NCI-H510A (cell line): ENCODE results near the gene MAN1C1.
A peak's percentile ranks its signal among the peaks of the same experiment; 100 is the strongest.

Experiments
- DNase-seq: peaks from one replicate; lab custom pipeline; 2025; lab: John Stamatoyannopoulos, UW

Gene MAN1C1

DNA sequence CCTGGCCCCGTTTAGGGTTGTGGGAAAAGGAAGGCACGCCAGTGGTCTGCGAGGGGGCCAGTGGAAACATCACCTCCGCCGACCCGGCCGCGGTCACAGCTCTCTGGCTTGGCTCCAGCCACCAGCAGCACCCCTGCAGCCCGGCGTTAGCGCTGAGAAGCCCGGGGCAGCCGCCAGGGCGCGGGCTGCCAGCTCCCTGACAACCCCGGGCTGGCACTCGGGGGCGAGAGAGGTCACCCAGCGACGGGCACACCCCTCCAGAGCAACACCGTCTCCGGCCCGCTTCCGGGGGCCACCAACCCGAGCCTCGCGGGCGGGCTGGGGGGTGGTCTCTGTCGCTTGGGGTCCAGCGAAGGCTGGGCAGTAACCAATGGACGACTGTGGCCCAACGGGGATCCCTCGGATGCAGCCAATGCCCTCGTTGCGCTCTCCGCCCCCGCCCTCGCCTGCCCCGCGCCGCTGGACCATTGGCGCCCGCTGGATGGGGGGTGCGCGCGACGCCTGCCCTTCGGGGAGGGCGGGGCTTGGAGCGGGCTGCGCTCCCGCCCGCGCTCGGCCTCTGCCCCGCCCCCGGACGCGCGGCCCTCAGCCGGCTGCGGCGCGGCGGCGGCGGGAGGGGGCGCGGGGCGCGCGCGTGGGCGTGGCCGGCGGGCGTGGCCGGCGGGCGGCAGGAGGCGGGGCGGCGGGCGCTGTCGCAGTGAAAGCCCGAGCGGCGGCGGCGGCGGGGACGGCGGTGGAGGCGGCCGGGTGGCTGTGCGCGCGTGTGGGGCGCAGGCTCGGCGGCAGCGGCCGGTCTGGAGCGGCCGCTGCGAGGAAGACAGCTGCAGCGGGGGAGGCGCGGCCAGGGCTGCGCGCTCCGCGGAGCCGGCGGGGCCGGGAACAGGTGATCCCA is at the start of gene MAN1C1:
Gene MAN1C1 (plus strand): TSS at position 697 of the 892 bp plus-strand sequence. CDS start 1,007 bp downstream, outside the sequence.
- DNase-seq = peak; percentile 89

DNA sequence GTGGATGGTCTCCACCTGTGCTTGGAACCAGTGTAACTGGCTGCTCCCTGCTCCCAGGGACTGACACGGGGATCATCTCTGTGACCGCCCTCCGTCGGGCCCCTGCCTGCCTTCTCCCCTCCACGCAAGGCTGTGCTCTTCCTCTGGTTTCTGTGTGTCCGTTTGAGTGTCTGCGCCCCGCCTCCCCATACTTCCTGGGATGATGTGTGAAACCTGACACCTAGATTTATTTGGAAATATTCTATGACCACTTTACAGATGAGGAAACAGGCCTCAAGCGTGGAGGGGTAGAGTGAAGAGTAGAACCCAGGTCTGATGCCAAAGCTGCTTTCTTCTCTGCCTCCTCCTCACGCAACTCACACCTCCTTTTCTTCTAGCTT is 48.9 kb upstream of the MAN1C1 start:
- no peak for DNase-seq

DNA sequence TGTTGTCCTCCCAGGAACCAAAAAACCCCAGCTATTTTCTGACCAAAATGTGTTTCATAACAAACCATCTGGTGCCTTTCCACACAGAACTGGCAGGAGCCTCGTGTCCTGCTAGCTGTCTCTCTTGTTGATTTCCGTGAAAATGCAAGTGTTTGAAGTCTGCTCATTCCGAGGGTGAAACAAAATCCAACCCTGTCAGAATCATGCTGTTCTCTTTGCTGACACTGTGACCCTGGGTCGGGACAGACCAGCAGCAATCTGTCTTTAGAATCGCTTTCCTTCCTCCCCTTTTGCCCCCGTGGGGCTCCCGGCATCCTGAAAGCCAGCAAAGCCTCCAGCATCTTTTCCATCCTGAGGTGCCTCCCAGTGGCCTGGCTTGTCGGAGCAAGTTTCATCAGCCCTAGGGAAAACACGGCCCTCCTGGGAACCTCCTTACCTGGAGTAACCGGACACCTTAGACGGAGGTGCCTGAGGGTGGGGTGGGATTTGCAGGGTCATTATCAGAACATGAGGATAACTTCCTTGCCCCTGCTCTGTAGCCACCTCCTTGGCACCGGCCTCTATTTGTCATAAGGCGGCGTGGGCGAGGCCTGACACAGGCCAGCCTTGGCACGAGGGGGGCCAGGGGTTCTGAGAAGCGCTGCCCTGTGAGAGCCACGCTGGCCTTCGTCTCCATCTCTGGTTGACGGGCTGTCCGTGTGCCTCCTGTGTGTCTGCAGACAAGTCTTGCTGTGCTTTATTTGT is 48.3 kb upstream of the MAN1C1 start:
- DNase-seq = no peak

DNA sequence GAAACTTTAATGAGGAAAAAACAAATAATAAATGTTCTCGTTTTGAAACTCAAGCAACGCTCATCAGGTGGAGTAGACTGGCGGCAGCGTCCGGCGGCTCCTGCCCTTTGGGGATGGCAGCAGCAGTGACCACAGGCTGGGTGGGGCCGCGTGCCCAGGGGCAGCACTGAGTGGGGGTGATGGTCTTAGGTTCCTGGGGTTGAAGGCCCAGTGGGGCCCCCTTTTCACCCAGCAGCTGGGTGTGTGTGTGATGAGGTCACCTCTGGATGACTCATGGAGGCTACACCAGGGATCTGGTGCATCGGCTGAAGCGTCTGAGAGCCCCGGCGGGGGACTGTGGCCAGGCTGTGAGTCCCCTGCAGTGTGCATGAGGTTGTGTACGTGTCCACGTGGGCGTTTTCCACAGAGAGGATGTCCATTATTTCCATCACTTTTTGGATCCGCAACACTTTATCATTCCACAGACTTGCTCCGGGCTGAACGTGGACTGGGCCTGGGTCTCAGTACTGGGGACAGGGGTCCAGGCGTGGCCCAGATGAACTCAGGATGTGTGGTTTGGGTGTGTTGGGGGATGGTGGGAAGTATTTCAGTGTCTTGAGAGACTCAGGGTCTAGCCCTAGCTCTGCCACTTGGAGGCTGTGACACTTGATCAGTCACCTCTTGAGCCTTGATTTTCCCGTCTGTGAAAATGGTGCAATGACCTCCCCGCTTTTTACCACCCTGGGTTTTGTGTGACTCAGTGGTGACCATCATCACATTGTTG is 47.6 kb upstream of the MAN1C1 start:
- DNase-seq = no peak

DNA sequence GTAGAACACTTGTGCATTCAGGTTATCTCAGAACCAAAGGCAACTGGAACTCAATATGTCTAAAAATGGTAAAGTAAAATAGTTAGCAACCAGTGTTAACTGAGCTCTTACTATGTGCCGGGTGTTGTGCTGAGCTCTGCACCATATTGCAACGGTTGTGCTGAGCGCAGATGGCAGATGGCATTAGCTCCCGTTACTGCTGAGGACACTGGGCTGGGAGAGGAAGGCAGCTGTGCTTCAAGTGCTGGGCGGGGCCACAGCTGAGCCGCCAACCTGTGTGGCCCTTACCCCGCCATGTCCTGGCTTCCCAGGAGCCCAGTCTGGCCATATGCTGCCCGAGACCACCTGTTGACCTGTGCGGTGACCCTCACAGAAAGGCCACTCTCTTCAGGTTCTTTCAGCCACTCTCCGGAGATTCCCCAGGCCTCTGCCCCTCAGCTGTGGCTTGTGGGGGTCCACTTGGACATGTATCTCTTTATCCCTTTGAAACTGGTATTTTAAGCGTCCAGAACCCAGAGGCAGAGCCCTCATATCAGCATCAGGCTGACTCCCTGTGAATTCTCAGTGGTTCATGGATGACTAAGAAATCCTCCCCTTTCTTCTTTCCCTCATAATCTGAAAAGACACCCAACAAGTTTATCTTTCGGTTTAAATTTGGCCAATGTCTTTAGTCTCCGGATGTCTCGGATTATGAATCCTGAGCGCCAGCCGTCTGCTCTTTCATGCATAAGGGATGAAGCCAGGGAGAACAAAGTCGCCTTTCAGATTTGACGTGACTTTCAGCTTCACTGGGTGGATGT is 46.8 kb upstream of the MAN1C1 start:
- DNase-seq = peak; percentile 60

DNA sequence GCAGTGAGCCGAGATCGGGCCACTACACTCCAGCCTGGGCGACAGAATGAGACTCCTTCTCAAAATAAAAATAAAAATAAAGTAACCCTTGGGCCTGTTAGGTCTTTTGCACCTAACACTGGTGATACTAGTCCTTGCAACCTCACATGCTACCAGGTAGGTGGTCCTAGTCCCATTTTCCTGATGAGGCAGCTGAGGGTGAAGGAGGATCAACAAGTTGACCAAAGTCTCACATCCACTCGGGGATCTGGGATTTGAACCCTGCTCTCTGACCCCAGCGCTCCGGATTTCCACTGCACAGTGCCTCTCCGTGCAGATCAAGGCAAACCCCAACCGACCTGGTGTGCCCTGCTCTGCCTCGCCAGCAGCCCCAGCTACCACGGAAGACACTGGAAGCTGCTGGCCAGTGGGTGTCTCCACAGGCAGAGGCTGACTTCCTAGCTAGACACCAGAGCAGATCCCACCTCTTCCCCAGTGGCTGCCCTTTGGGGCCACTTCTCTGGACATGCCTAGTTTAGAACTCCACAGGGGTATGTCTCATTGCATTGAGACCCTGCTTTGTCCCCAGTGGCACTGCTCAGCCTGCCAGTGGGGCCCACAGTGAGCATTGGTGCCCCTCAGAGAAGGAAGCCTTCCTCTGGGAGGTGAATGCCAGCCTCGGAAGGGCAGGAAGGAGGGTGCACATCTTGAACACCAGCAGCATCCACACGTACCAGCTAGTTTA is 45.6 kb upstream of the MAN1C1 start:
- DNase-seq = no peak

DNA sequence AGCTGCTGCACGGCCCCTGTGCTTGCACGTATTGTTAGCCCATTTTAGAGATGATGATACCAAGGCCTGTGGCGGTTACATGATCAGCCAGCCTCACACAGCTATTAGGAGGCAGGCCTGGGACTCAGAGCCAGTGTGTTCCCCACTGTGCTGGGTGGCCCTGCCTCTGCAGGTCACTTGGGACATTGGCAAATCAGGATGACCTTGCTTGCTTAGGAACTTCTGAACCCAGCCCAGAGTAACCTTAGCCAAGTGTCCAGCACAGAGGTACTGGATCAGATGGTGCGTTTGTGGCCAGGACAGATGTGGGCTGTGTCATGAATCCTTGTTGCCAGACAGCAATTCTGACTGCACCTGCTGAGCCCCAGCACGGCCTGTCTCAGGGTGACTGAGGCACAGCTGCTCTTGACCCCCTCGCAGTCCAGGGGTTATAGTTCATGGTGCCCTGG is 45.0 kb upstream of the MAN1C1 start:
- no peak for DNase-seq

DNA sequence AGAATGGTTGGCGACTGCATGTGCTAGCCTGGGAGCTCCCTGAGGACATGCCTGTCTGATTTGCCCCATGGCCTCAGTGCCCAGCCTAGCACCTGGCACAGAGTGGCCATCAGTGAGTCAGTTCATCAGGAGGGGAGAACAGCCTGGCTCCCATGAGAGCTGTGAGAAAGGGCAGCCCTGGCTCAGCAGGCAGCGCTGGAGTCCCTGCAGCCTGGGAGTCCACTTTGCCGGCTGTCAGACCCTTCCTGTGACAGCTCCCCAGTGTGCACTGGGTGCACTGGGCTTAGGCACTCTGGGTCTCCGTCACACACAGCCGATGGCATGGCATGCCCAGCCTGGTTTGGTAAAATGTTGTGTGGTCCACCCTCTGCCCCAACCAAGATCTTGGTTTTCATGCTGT is 44.5 kb upstream of the MAN1C1 start:
- no peak for DNase-seq

DNA sequence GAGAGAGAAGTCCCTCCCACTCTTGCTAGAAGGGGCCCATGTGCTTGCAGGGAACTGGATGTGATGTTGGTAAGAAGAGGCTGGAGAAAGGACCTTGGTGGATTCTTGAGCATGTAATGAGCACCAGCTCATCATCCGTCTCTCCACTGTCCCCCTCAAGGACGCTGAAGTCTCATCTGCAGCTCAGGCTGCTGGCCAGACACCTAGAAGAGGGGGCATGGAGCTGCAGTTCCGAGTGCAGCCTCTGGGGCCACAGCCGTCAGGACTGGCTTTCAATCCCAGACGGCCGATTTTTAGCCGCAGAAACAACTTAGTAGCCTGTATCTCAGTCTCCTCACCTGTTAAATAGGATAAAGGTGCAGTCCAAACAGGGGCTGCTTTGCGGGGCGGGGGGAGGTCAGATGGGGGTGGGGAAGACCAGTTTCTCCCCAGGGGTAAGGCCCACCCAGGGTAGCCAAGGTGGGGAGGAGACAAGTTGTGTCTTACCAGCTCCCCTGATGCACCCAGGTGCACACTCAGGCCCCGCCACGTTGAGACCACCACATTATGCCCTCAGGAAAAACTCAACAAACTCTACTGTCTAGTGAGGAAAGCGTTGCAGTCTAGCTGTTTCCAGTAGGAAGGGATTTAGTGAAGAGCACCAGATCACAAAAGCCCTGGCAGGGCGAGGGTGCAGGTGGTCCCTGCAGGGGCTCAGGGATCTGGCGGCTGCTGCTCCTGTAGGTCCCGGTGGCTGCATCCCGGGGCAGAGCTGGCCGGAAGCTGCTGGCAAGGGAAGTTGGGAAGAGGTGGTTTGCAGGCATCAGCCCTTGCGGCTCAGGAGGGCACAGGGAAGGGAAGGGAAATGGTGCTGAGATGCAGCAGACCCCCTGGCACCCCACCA is 43.6 kb upstream of the MAN1C1 start:
- DNase-seq = peak; percentile 47

DNA sequence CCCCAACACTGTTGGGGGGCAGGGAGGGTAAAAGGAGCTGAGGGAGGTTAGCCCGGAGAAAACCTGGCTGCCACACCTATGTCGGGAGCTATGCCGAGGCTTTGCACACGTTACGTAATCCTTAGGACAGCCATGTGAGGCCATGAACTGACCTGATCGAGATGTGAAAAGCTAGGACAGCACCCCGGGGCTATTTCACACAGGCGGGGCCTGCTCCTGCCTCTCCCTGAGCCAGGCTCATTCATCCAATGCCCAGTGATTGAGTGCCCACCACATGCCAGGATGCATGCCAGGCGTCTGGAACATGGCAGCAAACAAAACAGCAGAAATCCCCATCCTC is 43.0 kb upstream of the MAN1C1 start:
- no peak for DNase-seq

DNA sequence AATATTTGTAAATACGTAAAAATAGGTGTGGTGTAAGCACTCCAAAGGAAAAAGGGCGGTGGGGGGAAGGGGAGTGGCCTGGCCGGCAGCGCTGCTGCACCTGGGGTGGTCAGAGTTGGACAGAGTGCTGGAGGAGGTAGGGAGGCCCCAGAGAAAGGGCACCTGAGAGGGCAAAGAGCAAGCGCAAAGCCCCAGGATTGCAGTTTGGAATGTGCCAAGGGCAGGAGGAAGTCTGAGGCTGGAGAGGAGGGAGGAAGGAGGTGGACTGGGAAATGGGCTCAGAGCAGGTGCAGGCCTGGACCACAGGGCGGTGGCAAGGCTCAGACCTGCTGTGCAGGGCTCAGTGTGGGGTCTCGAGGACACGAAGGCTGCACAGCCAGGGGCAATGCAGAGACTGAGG is 42.6 kb upstream of the MAN1C1 start:
- DNase-seq = no peak

DNA sequence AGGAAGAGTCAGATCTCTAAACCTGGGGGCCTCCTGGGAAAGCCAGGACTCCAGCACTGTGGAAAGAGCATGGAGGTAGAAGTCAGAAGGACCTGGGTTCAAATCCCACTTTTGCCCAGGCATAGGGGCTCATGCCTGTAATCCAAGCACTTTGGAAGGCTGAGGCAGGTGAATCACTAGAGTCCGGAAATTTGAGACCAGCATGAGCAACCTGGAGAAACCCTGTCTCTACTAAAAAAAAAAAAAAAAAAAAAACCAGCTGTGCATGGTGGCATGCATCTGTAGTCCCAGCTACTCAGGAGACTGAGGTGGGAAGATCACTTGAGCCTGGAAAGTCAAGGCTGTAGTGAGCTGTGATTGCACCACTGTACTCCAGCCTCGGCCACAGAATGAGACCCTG is 41.4 kb upstream of the MAN1C1 start:
- no peak for DNase-seq

DNA sequence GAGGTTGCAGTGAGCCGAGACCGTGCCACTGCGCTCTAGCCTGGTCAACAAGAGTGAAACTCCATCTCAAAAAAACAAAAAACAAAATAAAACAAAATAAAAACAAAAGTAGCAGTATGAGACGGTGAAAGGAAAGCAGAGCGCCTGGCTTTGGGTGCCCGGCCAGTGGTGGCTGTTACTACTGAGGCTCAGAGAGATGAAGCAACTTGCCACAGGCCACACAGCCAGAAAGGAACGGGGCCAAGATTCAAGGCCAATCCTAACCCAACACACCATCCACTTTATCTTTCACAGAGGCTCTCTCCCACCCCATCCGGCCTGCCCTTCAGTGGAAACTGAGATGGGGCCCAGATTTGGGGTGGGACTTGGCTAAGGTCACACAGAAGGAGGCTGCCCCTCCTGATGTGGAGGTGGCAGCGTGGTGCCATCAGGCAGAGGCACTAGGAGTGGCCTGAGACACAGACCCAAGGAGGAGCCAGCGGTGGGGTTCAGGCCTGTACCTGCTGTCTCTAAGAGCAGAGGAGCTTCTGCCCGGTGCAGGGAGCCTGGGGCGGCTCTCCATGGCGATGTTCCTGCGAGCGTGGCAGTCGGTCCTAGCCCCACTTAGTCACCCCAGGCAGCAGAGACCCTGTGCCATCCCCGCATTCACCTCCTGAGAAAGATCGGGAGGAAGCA is 40.0 kb upstream of the MAN1C1 start:
- no peak for DNase-seq

DNA sequence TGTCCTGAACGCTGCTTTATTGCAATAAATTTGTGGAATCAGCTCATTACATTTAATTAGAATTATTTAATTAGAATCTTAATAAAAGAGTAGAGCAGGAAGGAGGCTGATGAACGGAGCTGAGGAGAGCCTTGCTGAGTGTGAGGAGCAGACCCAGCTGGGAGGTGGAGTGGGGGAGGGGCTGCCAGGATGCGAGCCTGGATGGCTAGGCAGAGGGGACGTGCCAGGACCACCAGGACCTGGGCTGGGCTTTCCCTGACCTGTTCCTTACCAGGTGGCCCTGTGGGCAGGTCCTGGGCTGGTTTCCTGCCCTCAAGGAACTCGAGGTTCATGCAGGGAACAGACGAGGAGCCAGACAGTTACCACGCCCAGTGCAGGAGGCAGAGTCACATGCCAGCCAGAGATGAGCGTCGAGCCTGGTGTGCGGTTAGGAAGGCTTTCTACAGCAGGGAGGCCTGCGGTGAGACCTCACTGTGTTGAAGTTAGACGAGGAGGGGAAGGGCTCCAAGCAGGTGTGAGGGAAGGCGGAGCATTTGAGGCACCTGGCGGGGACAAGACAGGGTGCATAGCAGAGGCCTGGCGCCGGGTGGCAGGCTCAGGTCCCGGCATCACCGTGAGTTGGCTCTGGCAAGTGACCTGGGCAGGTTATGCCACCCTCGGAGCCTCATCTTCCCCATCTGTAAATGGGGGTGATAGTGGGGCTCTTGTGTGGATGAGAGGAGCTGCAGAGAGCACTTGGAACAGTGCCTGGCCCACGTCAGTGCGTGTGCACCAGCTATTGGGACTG is 39.3 kb upstream of the MAN1C1 start:
- DNase-seq = no peak

DNA sequence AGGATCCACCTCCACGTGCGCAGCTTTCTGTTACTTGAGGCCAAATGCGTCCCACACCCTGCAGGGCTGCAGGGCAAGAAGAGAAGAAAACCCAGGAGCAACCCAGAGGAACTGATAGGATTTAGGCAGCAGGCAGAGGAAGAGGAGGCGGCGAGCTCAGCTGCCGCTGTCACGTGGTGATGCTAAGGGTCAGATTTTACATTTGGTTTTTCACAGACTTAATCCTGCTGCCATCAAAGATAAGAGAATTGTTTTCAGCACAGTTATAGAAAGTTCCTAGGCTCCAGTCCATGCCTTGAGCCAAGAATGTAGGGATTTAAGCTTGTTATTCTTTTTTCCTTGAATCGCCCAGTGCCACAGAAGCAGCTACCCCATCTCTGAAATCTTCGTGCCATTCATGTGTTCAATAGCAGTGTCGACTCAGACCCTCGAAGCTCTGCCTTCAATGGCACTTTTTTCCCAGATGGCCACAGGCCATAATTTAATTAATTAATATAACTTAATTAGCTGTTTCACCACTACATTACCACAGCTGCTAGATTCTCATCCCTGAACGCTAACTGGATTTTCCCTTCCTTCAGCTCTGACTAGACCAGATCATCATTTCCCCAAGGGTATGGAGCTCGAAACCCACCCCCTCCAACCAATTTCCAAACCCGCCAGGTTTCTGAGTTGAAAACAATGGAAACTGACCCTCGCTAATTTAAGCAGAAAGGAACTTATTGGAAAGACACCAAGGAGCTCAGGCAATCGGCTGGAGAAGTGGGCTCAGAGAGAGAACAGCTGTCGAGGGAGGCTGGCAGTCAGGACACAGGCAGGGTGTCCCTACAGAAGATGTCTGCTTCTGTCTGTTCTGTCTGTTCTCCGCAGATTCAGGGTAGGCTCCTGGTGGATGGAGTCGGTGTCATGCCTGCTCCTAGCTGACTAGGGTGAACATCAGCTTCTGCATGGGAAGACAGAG is 37.0 kb upstream of the MAN1C1 start:
- DNase-seq = no peak

DNA sequence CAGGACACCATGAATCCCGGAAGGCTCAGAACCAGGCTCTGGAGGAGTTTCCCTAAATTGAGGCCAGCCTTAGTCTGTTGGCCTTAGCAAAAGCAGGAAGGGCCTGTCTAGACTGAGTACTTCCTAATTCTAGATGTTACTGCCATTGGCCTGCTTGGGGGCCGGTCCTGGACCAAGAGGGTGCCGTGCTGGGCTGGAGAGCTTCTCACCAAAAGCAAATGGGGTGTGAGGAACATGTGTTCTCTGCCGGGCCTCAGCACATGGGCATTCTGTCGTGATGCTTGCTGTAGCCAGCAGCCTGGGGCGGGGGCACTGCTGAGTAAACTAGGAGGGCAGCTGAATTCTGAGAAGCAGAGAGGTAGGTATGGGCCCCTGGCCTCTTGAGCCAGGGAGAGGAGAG is 35.7 kb upstream of the MAN1C1 start:
- DNase-seq = no peak

DNA sequence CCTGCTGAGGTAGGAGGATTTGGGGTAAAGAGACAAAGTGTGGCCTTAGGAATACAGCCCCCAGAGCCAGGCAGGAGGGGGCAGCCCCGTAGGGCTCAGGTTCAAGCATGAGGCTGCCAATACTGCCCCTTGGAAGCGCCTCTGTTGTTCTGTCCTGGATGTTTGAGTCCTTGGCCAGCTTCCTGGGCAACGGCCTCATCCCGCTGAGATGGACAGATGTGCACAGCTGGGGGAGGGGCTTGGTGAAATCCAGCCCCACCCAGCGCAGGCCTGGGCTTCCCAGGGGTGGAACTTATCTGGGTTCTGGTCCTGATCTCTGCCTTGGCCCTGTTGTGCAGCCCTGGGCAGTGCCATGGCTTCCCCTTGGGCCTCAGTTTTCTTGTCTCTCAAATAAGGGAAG is 34.8 kb upstream of the MAN1C1 start:
- DNase-seq = no peak
